PC-3 (cell line): Measurements from ENCODE around the gene STK33. TPM values are rescaled to one million over a fixed set of nuclear protein-coding genes. Genes with fewer than 3 reads are reported as not detected.

Experiments used
- ATAC-seq: fragments of 200-7000 bp; cut with Tn5 transposase; 2 replicates; pipeline ENCODE4 v1.9.1; 2020; ENCODE audit warnings: mild to moderate bottlenecking, moderate library complexity
- BruUV-seq: library from RNA; stranded (reverse); fragments of 400-500 nt; replicated peaks from 2 replicates; lab custom pipeline; 2021; lab: Mats Ljungman, UMichigan
- CTCF ChIA-PET: fragments of 300-600 bp; sonication (Branson Sonifier 250); formaldehyde crosslinking; loops from one replicate; lab custom pipeline; 2022; ENCODE audit warnings: antibody characterized with exemption; lab: Charles Lee
- POLR2A ChIA-PET: fragments of 300-600 bp; sonication (Branson Sonifier 250); formaldehyde crosslinking; loops from one replicate; lab custom pipeline; 2022; ENCODE audit warnings: antibody characterized with exemption; ENCODE audit not compliant: unreplicated experiment; lab: Charles Lee
- DNase-seq: peaks from one replicate; pipeline ENCODE4 v3.0.0-alpha.2; 2015
- H2AFZ ChIP-seq: fragments of 300-600 bp; sonication (generic); 2 replicates; pipeline ENCODE4 v1.6.0; 2016; ENCODE audit warnings: antibody characterized with exemption, low read length
- H3F3A ChIP-seq: fragments of 300-600 bp; sonication (generic); one replicate; pipeline ENCODE4 v1.6.0; 2017; ENCODE audit warnings: antibody characterized with exemption, low read length, control low read depth, mild to moderate bottlenecking; ENCODE audit not compliant: unreplicated experiment
- H3K27ac ChIP-seq: fragments of 300-600 bp; sonication (generic); 2 replicates; pipeline ENCODE4 v1.5.1; 2016; ENCODE audit warnings: mild to moderate bottlenecking, low read length
- H3K27me3 ChIP-seq: fragments of 300-600 bp; sonication (generic); 2 replicates; pipeline ENCODE4 v1.6.1; 2016; ENCODE audit warnings: low read length, mixed read lengths
- H3K36me3 ChIP-seq: fragments of 300-600 bp; sonication (generic); 2 replicates; pipeline ENCODE4 v1.6.1; 2016; ENCODE audit warnings: low read depth, mixed run types, low read length, mixed read lengths
- H3K4me1 ChIP-seq: fragments of 300-600 bp; sonication (generic); 2 replicates; pipeline ENCODE4 v1.5.1; 2016; ENCODE audit warnings: low read length; ENCODE audit not compliant: insufficient read depth
- H3K4me2 ChIP-seq: fragments of 300-600 bp; sonication (generic); 2 replicates; pipeline ENCODE4 v1.6.0; 2016; ENCODE audit warnings: low read length
- H3K4me3 ChIP-seq: fragments of 300-600 bp; sonication (generic); 2 replicates; pipeline ENCODE4 v1.5.1; 2016; ENCODE audit warnings: mild to moderate bottlenecking, low read length, mixed read lengths
- H3K79me2 ChIP-seq: fragments of 300-600 bp; sonication (generic); 2 replicates; pipeline ENCODE4 v1.6.1; 2017; ENCODE audit warnings: low read length, mixed read lengths
- H3K9ac ChIP-seq: fragments of 300-600 bp; sonication (generic); 2 replicates; pipeline ENCODE4 v1.6.0; 2016; ENCODE audit warnings: mild to moderate bottlenecking, low read length
- H3K9me2 ChIP-seq: fragments of 300-600 bp; sonication (generic); replicated peaks from 2 replicates; pipeline ENCODE4 v1.6.1; 2016; ENCODE audit warnings: mixed run types, low read length, mixed read lengths
- H3K9me3 ChIP-seq: fragments of 300-600 bp; sonication (generic); 2 replicates; pipeline ENCODE4 v1.6.1; 2016; ENCODE audit warnings: low read length, mixed read lengths
- H4K20me1 ChIP-seq: fragments of 300-600 bp; sonication (generic); 2 replicates; pipeline ENCODE4 v1.6.1; 2016; ENCODE audit warnings: low read length, mixed read lengths
- CTCF ChIP-seq: fragments of 300-600 bp; sonication (generic); conservative IDR thresholded peaks from 2 replicates; pipeline ENCODE4 v1.5.1; 2017; ENCODE audit warnings: antibody characterized with exemption, low read depth, mild to moderate bottlenecking, low read length
- EZH2 ChIP-seq: fragments of 300-600 bp; sonication (generic); IDR thresholded peaks from one replicate; pipeline ENCODE4 v1.6.1; 2017; ENCODE audit warnings: antibody characterized with exemption, mild to moderate bottlenecking, low read length; ENCODE audit not compliant: unreplicated experiment
- EZH2phosphoT487 ChIP-seq: fragments of 300-600 bp; sonication (generic); IDR thresholded peaks from 2 replicates; pipeline ENCODE4 v1.6.1; 2018; ENCODE audit warnings: mild to moderate bottlenecking, antibody characterized with exemption, low read length, borderline replicate concordance
- intact Hi-C: fragments of 100-400 bp; cut with micrococcal nuclease; formaldehyde crosslinking; loops from 2 replicates; pipeline ENCODE4 v1.9.0; 2023
- total RNA-seq: library from RNA; depleted of rRNA; stranded (reverse); fragments of >200 nt; gene quantifications from 2 replicates; pipeline ENCODE4 v1.2.3, GENCODE V29; 2014

Gene STK33
- total RNA-seq, 1 experiment from 2014 or later: not detected

GRCh38 chr11:8532475-8532874 is 61.6 kb downstream of the STK33 start:
- POLR2A ChIA-PET: no interaction called here
- H3K27ac ChIP-seq: no peak overlapping the region
- CTCF ChIA-PET: no interaction called here
- peaks cover 67% of the 10 kb centered on the region for H3K27me3 ChIP-seq
- no peaks in the 10 kb centered on the region for H3K9me3 ChIP-seq
- no peak for DNase-seq
- H3K4me1 ChIP-seq: no peaks in the 10 kb centered on the region
- no peaks in the 10 kb centered on the region for H3K9me2 ChIP-seq
- H3K4me2 ChIP-seq: no peak overlapping the region
- H3F3A ChIP-seq: no peaks in the 10 kb centered on the region
- H4K20me1 ChIP-seq: no peaks in the 10 kb centered on the region
- intact Hi-C loops: no loop called here
- no peak overlapping the region for H3K9ac ChIP-seq
- TF ChIP-seq EZH2 (no peak), EZH2phosphoT487 (no peak), CTCF (no peak)
- H3K4me3 ChIP-seq: no peak overlapping the region
- no peaks in the 10 kb centered on the region for H3K79me2 ChIP-seq
- BruUV-seq: no TSS peak
- no peak overlapping the region for H2AFZ ChIP-seq
- no peak for ATAC-seq
- H3K36me3 ChIP-seq: no peaks in the 10 kb centered on the region

GRCh38 chr11:8531982-8532381 is 62.0 kb downstream of the STK33 start:
- no peaks in the 10 kb centered on the region for H3K9me2 ChIP-seq
- no TSS peak for BruUV-seq
- peaks cover 67% of the 10 kb centered on the region for H3K27me3 ChIP-seq
- no peaks in the 10 kb centered on the region for H3K4me1 ChIP-seq
- TF ChIP-seq EZH2phosphoT487 (no peak), EZH2 (no peak), CTCF (no peak)
- ChIA-PET POLR2A (no interaction called here), CTCF (no interaction called here)
- H2AFZ ChIP-seq: no peak overlapping the region
- no peaks in the 10 kb centered on the region for H4K20me1 ChIP-seq
- H3K9ac ChIP-seq: no peak overlapping the region
- intact Hi-C loops: no loop called here
- H3K4me3 ChIP-seq: no peak overlapping the region
- no peaks in the 10 kb centered on the region for H3K9me3 ChIP-seq
- H3K27ac ChIP-seq: no peak overlapping the region
- H3K4me2 ChIP-seq: no peak overlapping the region
- H3K79me2 ChIP-seq: no peaks in the 10 kb centered on the region
- H3K36me3 ChIP-seq: no peaks in the 10 kb centered on the region
- no peaks in the 10 kb centered on the region for H3F3A ChIP-seq
- DNase-seq (no peak), ATAC-seq (no peak)

GRCh38 chr11:8531312-8531711 is 62.7 kb downstream of the STK33 start:
- CTCF ChIA-PET: no interaction called here
- no peaks in the 10 kb centered on the region for H3K9me2 ChIP-seq
- H3K4me1 ChIP-seq: no peaks in the 10 kb centered on the region
- H2AFZ ChIP-seq: no peak overlapping the region
- H3K9ac ChIP-seq: no peak overlapping the region
- H3K4me2 ChIP-seq: no peak overlapping the region
- DNase-seq (no peak), ATAC-seq (no peak)
- H3K27me3 ChIP-seq: peaks cover 64% of the 10 kb centered on the region
- no peaks in the 10 kb centered on the region for H3F3A ChIP-seq
- no peak for TF ChIP-seq EZH2phosphoT487
- no peak for TF ChIP-seq CTCF
- no peak for TF ChIP-seq EZH2
- H3K79me2 ChIP-seq: no peaks in the 10 kb centered on the region
- intact Hi-C loops: no loop called here
- POLR2A ChIA-PET: no interaction called here
- no peak overlapping the region for H3K4me3 ChIP-seq
- H3K36me3 ChIP-seq: no peaks in the 10 kb centered on the region
- no peak overlapping the region for H3K27ac ChIP-seq
- no TSS peak for BruUV-seq
- no peaks in the 10 kb centered on the region for H4K20me1 ChIP-seq
- H3K9me3 ChIP-seq: no peaks in the 10 kb centered on the region
